Measurements from ENCODE around the gene IDI2.

The IDI2 gene

GRCh38 chr10:1026578-1026977 lies 919 bp upstream of the IDI2 start:
- ATAC-seq (ENCODE audit: insufficient read depth, low read depth): no peak
- no peak for DNase-seq
- Histone ChIP-seq H3K9me3 (ENCODE audit: insufficient read depth, low read length, severe bottlenecking) (no peaks in the 10 kb centered on the region), H3K27ac (ENCODE audit: low read length) (no peak overlapping the region), H3K36me3 (ENCODE audit: insufficient read depth, low read length) (no peaks in the 10 kb centered on the region), H3K79me2 (ENCODE audit: insufficient read depth, low read length) (no peaks in the 10 kb centered on the region), H2AFZ (ENCODE audit: low read depth, low read length) (no peak overlapping the region), H3K4me1 (ENCODE audit: insufficient read depth, low read length) (no peaks in the 10 kb centered on the region), H4K20me1 (ENCODE audit: insufficient read depth, low read length) (no peaks in the 10 kb centered on the region), H3K4me3 (ENCODE audit: low read depth in 1 of 2, low read length in 2 of 2) (no peak overlapping the region), H3K9ac (ENCODE audit: low read depth, low read length) (no peak overlapping the region), H3K4me2 (ENCODE audit: insufficient read depth, low read length) (no peak overlapping the region), H3K27me3 (ENCODE audit: insufficient read depth, low read length, poor library complexity) (no peaks in the 10 kb centered on the region)
- TF ChIP-seq CTCF (IDR thresholded peaks at IDR 0.05; ENCODE audit: borderline replicate concordance, extremely low read depth, low read length, poor library complexity, severe bottlenecking): no peak
- no peak for TF ChIP-seq EZH2 (IDR thresholded peaks at IDR 0.05; ENCODE audit: borderline replicate concordance, low read depth, low read length, severe bottlenecking)

- H3K4me1 ChIP-seq (ENCODE audit: insufficient read depth, low read length): no peaks in the 10 kb centered on the region
- H3K4me2 ChIP-seq (ENCODE audit: insufficient read depth, low read length): no peak overlapping the region
- H3K9ac ChIP-seq (ENCODE audit: low read depth, low read length): no peak overlapping the region
- TF ChIP-seq CTCF (IDR thresholded peaks at IDR 0.05; ENCODE audit: borderline replicate concordance, extremely low read depth, low read length, poor library complexity, severe bottlenecking) (no peak), EZH2 (IDR thresholded peaks at IDR 0.05; ENCODE audit: borderline replicate concordance, low read depth, low read length, severe bottlenecking) (no peak)
- H3K4me3 ChIP-seq (ENCODE audit: low read depth in 1 of 2, low read length in 2 of 2): no peak overlapping the region
- H3K79me2 ChIP-seq (ENCODE audit: insufficient read depth, low read length): no peaks in the 10 kb centered on the region
- no peak overlapping the region for H2AFZ ChIP-seq (ENCODE audit: low read depth, low read length)
- no peaks in the 10 kb centered on the region for H4K20me1 ChIP-seq (ENCODE audit: insufficient read depth, low read length)
- H3K27ac ChIP-seq (ENCODE audit: low read length): no peak overlapping the region
- H3K9me3 ChIP-seq (ENCODE audit: insufficient read depth, low read length, severe bottlenecking): no peaks in the 10 kb centered on the region
- H3K36me3 ChIP-seq (ENCODE audit: insufficient read depth, low read length): peaks cover 11% of the 10 kb centered on the region
- DNase-seq (no peak), ATAC-seq (ENCODE audit: insufficient read depth, low read depth) (no peak)
- H3K27me3 ChIP-seq (ENCODE audit: insufficient read depth, low read length, poor library complexity): no peaks in the 10 kb centered on the region
Measured at GRCh38 chr10:1024103-1024502, 1.6 kb downstream of the IDI2 start.

GRCh38 chr10:1022413-1022812 lies 3.2 kb downstream of the IDI2 start:
- H3K79me2 ChIP-seq (ENCODE audit: insufficient read depth, low read length): no peaks in the 10 kb centered on the region
- no peak overlapping the region for H3K4me3 ChIP-seq (ENCODE audit: low read depth in 1 of 2, low read length in 2 of 2)
- TF ChIP-seq CTCF (IDR thresholded peaks at IDR 0.05; ENCODE audit: borderline replicate concordance, extremely low read depth, low read length, poor library complexity, severe bottlenecking): no peak
- TF ChIP-seq EZH2 (IDR thresholded peaks at IDR 0.05; ENCODE audit: borderline replicate concordance, low read depth, low read length, severe bottlenecking): no peak
- ATAC-seq (ENCODE audit: insufficient read depth, low read depth) (no peak), DNase-seq (no peak)
- H3K27ac ChIP-seq (ENCODE audit: low read length): no peak overlapping the region
- H3K27me3 ChIP-seq (ENCODE audit: insufficient read depth, low read length, poor library complexity): no peaks in the 10 kb centered on the region
- no peaks in the 10 kb centered on the region for H4K20me1 ChIP-seq (ENCODE audit: insufficient read depth, low read length)
- H3K36me3 ChIP-seq (ENCODE audit: insufficient read depth, low read length): peaks cover 22% of the 10 kb centered on the region
- no peaks in the 10 kb centered on the region for H3K4me1 ChIP-seq (ENCODE audit: insufficient read depth, low read length)
- no peaks in the 10 kb centered on the region for H3K9me3 ChIP-seq (ENCODE audit: insufficient read depth, low read length, severe bottlenecking)
- H3K4me2 ChIP-seq (ENCODE audit: insufficient read depth, low read length): no peak overlapping the region
- H3K9ac ChIP-seq (ENCODE audit: low read depth, low read length): no peak overlapping the region
- H2AFZ ChIP-seq (ENCODE audit: low read depth, low read length): no peak overlapping the region

GRCh38 chr10:1020958-1021357 lies 4.7 kb downstream of the IDI2 start:
- Histone ChIP-seq H3K27ac (ENCODE audit: low read length) (no peak overlapping the region), H3K4me2 (ENCODE audit: insufficient read depth, low read length) (no peak overlapping the region), H3K27me3 (ENCODE audit: insufficient read depth, low read length, poor library complexity) (no peaks in the 10 kb centered on the region), H3K4me1 (ENCODE audit: insufficient read depth, low read length) (no peaks in the 10 kb centered on the region), H4K20me1 (ENCODE audit: insufficient read depth, low read length) (no peaks in the 10 kb centered on the region), H2AFZ (ENCODE audit: low read depth, low read length) (no peak overlapping the region), H3K36me3 (ENCODE audit: insufficient read depth, low read length) (peaks cover 36% of the 10 kb centered on the region), H3K4me3 (ENCODE audit: low read depth in 1 of 2, low read length in 2 of 2) (no peak overlapping the region), H3K9ac (ENCODE audit: low read depth, low read length) (no peak overlapping the region), H3K79me2 (ENCODE audit: insufficient read depth, low read length) (no peaks in the 10 kb centered on the region), H3K9me3 (ENCODE audit: insufficient read depth, low read length, severe bottlenecking) (no peaks in the 10 kb centered on the region)
- ATAC-seq (ENCODE audit: insufficient read depth, low read depth) (0 out of 3 replicates have a peak, but pooled peaks have one; percentile 33), DNase-seq (no peak)
- TF ChIP-seq CTCF (IDR thresholded peaks at IDR 0.05; ENCODE audit: borderline replicate concordance, extremely low read depth, low read length, poor library complexity, severe bottlenecking): no peak
- TF ChIP-seq EZH2 (IDR thresholded peaks at IDR 0.05; ENCODE audit: borderline replicate concordance, low read depth, low read length, severe bottlenecking): no peak

Measured in DND-41 (cell line).